Measurements from ENCODE around the gene PILRA. TPM values are rescaled to one million over a fixed set of nuclear protein-coding genes. Genes with fewer than 3 reads are reported as not detected.

PILRA gene
- total and polyA plus RNA-seq, 2 of the 8 experiments (the other 6 are each of a cell fraction or from before 2014, with no cell fraction given), result 7.6 to 10.6 TPM

- TF ChIP-seq BCL11A (IDR thresholded peaks at IDR 0.05; ENCODE audit: low read depth in 2 of 2, low read length in 2 of 2), result no peak
These were observed 14.4 kb downstream of the PILRA start (continued) for GRCh38 chr7:100387695-100388094.
